HPDE6-E6E7 (cell line): ENCODE measurements around the gene ING4.

ENCODE experiments used
- DNase-seq: peaks from one replicate; pipeline ENCODE4 v3.0.0; 2011; ENCODE audit warnings: missing footprints; ENCODE audit errors: extremely low spot score

Gene ING4

GRCh38 chr12:6635856-6636531, 26.9 kb downstream of the ING4 start, which contains the start of gene LPAR5:
Gene LPAR5, minus strand, starts transcription at chr12:6635959. Its CDS starts 14,711 bp downstream, at chr12:6621248.
- DNase-seq, result peak; percentile 93

GRCh38 chr12:6635375-6635855, 27.5 kb downstream of the ING4 start:
- no peak for DNase-seq

DNA sequence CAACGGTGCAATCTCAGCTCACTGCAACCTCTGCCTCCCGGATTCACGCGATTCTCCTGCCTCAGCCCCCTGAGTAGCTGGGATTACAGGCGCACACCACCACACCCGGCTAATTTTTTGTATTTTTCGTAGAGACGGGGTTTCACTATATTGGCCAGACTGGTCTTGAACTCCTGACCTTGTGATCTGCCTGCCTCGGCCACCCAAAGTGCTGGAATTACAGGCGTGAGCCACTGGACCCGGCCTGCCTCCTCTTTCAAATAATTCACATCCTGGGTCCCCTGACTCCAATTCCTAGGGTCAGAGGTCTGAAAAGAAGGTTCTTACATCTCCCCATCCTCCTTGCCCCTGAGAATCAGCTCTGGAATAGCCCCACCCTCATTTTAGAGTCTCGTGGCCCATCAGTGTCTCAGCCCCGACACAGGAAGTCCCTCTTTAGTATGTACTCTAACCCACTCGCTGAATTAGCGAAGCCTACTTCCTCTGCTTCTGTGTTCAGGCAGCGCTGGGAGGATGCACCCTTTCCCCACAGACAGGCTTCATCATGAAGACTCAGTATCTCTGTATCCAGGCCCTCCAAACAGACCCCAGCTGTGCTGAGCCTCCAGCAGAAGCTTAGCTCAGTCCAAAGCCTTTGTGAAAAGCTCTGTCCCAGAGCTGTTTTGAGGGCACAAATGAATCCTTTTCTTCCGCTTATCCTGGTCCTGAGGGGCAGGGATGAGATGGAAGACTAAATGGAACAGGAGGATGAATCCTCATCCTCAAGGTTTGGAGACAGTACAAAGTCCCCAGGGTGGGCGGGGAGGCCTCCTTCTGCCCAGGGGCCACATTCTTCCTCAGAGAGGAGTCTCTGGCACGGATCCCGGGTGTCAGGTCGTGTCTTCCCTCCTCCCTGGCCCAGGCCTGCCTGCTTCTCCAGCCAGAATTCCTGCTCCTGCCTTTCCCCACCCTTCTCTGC, 30.6 kb downstream of the ING4 start:
- no peak for DNase-seq

GRCh38 chr12:6631549-6631961, 31.4 kb downstream of the ING4 start:
- no peak for DNase-seq

DNA sequence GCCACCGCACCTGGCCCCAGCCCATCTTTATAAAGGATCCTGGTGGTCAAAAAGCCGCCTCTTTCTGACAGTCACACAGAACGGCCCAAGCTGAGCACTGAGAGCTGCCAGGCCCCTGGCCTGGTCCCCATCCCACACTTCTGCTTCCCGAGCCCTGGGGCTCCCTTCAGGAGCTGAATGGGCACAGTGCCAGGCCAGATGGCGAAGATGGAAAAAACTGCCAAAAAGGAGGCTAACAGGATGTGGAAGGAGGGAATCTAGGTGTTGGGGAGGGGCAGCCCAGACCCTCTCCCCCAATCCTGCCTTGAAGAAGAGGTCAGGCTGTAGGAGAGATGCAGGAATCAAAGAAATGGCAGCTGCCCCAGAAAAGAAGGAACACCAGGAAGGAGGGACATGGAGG, 32.2 kb downstream of the ING4 start:
- DNase-seq, result no peak

GRCh38 chr12:6627616-6628015, 35.3 kb downstream of the ING4 start:
- DNase-seq, result no peak

GRCh38 chr12:6626654-6627283, 36.1 kb downstream of the ING4 start:
- no peak for DNase-seq

DNA sequence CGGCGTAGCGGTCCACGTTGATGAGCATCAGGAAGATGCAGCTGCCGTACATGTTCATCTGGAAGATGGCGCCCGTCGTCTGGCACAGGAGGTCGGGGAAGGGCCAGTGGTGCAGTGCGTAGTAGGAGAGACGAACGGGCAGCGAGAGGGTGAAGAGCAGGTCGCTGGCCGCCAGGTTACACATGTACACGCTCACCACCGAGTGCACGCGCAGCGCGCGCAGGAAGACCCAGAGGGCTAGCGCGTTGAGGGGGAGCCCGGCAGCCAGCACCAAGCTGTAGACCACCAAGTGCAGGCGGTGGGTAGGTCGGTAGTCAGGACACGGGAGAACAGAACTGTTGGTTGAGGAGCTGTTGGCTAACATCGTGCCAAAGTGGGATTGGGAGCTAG, 42.0 kb downstream of the ING4 start:
- DNase-seq, result no peak

GRCh38 chr12:6620137-6620884, 42.6 kb downstream of the ING4 start:
- no peak for DNase-seq

GRCh38 chr12:6618483-6619225, 44.3 kb downstream of the ING4 start:
- DNase-seq, result no peak

DNA sequence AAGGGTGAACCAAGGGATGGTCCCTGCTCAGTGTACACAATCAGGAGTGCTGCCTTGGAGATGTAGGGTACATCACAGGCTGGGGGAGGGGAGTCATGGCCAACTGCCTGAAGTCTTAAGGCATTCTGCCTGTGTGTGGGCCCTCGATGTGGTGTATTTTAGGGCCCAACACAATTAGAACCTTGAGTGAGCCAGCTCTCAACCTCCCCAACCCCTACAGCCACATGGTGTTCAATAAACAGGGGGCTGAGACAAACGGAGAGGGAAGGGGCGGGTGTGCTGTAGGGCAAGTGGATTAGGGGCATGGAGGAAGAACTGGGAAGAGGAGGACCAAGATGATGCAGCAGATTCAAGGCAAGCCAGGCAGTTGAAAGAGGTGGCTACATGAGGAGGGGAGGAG, 47.1 kb downstream of the ING4 start:
- no peak for DNase-seq

GRCh38 chr12:6614513-6615172, 48.3 kb downstream of the ING4 start:
- no peak for DNase-seq

DNA sequence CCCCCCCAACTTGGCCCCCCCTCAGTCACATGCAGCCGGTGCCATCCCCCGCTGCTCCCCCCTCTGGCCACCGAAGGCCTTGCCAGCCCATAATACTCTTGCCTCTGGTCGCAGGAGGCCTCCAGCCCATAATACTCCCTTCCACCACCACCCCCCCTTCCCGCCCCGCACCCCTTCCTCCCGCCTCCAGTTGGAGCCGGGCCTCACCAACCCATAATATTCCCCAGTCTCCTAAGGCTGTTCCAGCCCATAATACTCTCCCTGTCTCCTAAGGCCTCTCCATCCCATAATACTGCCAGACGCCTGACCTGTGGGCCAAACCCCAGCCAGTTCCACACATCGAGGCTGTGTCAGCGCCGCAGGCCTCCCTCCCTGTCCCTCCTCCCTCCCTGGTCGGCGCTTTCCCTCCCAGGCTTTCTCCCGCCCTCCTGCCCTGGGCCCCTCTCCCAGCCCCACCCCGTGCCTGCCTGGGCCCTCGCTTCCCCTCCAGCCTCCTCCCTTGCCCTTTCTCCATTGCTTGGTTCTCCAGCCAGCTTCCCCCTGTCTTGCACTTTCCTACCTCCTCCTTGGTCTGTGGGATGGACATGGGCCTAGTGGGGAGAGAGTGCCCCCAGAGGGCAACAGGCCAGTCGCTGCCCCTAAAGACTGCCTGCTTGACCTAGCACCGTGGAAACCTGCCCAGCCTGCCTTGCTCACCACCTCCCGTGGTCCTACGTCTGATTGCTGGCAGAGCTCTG, 49.0 kb downstream of the ING4 start:
- DNase-seq, result peak; percentile 64

DNA sequence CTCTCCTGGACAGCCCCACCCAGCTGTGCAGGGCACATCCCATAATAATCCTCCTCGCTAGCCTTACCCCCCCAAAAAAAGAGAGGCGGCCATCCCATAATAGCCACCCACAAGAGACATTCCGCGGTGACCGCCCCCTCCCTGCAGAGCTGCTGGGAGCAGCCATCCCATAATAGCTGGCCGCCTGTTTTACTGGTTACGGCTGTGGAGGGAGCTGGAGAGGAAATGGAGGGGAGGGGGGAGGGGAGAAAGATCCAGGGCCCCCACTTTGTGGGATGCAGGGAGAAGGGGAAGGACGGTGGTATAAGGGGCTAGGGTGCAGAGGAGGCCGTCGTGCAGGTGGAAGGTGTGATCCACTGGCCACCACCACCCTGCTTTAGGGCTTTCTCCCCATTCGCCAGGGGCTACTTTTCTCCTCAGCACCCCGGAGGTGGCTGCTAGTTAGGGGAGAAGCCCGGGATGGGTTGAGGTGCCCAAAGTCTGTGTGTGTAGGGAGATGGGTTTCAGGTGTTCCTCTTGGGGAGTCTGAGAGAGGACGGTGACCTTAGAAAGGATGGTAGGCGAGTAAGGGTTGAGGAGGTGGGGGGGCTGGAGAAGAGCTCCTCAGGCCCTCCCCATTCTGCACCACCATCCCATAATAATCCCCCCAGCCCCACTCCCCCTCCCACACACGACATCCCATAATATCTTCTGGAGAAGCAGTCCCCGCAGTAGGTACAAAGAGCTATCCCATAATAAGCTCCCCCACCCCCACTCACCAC, 49.7 kb downstream of the ING4 start:
- no peak for DNase-seq

DNA sequence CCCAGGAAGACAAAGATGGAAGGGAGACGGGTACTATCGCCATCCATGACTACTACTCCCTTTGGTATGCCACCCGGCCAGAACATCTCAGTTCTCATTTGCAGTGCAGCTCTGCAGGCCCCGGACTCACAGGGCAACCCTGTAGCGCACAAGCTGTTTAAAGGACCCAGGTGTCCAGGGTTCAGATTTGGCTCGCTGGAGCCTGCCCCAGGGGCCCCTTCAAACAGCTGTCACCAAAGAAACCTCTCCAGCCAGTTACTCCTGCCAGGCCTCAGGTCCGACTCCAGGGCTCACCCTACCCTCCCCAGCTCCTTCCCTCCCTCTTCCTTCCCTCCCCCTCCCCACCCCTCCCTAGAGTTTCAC, 50.3 kb downstream of the ING4 start:
- no peak for DNase-seq

DNA sequence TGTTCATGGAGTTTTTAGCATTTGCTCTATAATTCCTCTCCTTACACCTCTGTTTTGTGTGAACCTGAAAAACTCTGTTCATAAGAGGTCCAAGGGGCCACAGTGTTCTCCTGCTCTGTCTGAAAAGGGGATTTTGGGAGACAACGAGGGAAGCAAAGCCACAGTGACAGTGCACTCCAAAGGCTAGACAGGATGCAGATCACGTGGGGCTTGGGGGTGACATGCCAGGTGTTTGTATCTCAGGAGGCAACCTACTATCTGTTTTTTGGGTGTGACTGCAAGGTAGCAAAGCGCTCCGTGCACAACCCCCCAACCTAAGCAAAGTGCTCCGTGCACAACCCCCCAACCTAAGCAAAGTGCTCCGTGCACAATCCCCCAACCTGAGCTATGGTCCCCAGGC, 50.7 kb downstream of the ING4 start:
- no peak for DNase-seq

DNA sequence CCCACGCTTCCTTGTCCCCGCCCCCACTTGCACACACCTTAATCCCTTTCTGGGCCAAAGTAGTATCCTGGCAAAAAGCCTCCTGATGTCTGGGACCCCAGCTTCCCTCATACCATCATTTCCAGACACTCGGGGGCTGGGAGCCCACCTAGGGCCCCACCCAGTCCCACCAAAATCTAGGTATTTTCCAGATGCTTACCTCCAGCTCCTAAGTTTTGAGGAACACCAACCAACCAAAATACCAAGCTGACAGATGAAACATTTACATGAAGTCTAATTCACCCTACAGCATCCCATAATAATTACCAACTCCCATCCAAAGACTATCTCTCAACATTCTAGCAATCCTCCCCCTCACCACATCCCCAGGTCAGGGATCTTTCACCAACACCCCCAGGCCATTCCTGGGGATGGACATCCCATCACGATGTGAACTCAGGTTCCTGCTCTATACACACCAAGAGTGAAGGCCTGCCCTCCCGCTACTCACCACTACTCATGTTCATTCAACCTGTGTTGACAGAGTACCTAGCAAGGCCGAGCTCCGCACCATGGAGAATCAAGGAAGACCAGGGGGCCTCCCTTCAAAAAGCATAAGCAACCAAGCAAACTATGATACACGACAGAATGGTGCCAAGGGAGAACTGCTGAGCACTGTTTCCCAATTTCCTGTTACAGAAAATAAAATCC, 54.2 kb downstream of the ING4 start:
- no peak for DNase-seq
